ENCODE data around the gene PLPPR4.

DNA sequence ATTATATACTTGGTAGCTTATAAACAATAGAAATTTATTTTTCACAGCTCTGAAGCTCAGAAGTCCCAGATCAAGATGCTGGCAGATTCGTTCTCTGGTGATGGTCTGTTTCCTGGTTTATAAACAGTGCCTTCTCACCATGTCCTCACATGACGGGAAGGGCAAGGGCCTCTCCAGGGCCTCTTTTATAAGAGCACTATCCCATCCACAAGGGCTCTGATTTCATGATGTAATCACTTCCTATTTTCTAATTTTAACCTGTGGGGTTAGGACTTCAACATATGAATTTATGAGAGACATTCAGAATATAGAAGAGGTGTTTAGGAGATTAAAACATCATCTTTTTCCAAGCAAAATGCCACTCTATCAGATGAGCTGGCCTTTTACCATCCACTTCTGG is 32.1 kb upstream of the PLPPR4 start:
- TF ChIP-seq, protein P1, sequence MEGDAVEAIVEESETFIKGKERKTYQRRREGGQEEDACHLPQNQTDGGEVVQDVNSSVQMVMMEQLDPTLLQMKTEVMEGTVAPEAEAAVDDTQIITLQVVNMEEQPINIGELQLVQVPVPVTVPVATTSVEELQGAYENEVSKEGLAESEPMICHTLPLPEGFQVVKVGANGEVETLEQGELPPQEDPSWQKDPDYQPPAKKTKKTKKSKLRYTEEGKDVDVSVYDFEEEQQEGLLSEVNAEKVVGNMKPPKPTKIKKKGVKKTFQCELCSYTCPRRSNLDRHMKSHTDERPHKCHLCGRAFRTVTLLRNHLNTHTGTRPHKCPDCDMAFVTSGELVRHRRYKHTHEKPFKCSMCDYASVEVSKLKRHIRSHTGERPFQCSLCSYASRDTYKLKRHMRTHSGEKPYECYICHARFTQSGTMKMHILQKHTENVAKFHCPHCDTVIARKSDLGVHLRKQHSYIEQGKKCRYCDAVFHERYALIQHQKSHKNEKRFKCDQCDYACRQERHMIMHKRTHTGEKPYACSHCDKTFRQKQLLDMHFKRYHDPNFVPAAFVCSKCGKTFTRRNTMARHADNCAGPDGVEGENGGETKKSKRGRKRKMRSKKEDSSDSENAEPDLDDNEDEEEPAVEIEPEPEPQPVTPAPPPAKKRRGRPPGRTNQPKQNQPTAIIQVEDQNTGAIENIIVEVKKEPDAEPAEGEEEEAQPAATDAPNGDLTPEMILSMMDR (IDR thresholded peaks at IDR 0.05): no peak
- TF ChIP-seq POLR2A (IDR thresholded peaks at IDR 0.05): no peak
- no peak for TF ChIP-seq POLR2AphosphoS5 (IDR thresholded peaks at IDR 0.05)
- no peak for TF ChIP-seq EP300 (IDR thresholded peaks at IDR 0.05)
